CD4-positive, alpha-beta memory T cell (primary cell): ENCODE results near the gene HOXB5. TPM values are rescaled to one million over a fixed set of nuclear protein-coding genes. Genes with fewer than 3 reads are reported as not detected.

ENCODE experiments used
- CTCF ChIA-PET: fragments of 350-600 bp; sonication (Branson Sonifier 250); formaldehyde crosslinking; loops from one replicate; lab custom pipeline; 2021; ENCODE audit warnings: inconsistent platforms; ENCODE audit not compliant: partially characterized antibody; lab: Charles Lee
- POLR2A ChIA-PET: fragments of 350-600 bp; sonication (Branson Sonifier 250); formaldehyde crosslinking; loops from one replicate; lab custom pipeline; 2021; ENCODE audit not compliant: partially characterized antibody; lab: Charles Lee
- DNase-seq, 5 donors: peaks; one replicate each; pipeline versions ENCODE4 v3.0.0 to v3.0.0-alpha.2; 2020 to 2022; ENCODE audit warnings: mixed read lengths in 1 of 5
- H3K27ac ChIP-seq: one replicate; pipeline ENCODE4 v1.7.0; 2013; ENCODE audit warnings: low read depth, low read length
- H3K27me3 ChIP-seq: 2 replicates; pipeline ENCODE4 v1.7.0; 2013; ENCODE audit warnings: mild to moderate bottlenecking, low read length, moderate library complexity; ENCODE audit not compliant: insufficient read depth
- H3K36me3 ChIP-seq: 2 replicates; pipeline ENCODE4 v1.7.0; 2013; ENCODE audit warnings: mild to moderate bottlenecking, low read length, moderate library complexity; ENCODE audit not compliant: insufficient read depth
- H3K4me1 ChIP-seq: 2 replicates; pipeline ENCODE4 v1.7.0; 2013; ENCODE audit warnings: mild to moderate bottlenecking, low read length, moderate library complexity; ENCODE audit not compliant: insufficient read depth
- H3K4me3 ChIP-seq, 2 donors: one replicate each; pipeline ENCODE4 v1.7.0; 2013; ENCODE audit warnings: low read length in 2 of 2, mild to moderate bottlenecking in 1 of 2
- H3K9me3 ChIP-seq, 2 donors: one replicate each; pipeline ENCODE4 v1.7.0; 2013; ENCODE audit warnings: low read length in 2 of 2, control low read depth in 1 of 2; ENCODE audit not compliant: control insufficient read depth in 1 of 2
- H3K27ac Mint-ChIP-seq, 7 donors: one replicate each; pipeline ENCODE4 v1.8.0; 2020 to 2021; ENCODE audit warnings: mixed read lengths in 7 of 7, mild to moderate bottlenecking in 6 of 7, inconsistent platforms in 3 of 7, moderate library complexity in 3 of 7
- H3K27me3 Mint-ChIP-seq, 2 donors: one replicate each; pipeline ENCODE4 v1.8.0; 2020 to 2021; ENCODE audit warnings: mixed read lengths in 2 of 2
- H3K36me3 Mint-ChIP-seq, 2 donors: one replicate each; pipeline ENCODE4 v1.8.0; 2020 to 2021; ENCODE audit warnings: mixed read lengths in 2 of 2, inconsistent platforms in 1 of 2, mild to moderate bottlenecking in 1 of 2
- H3K4me1 Mint-ChIP-seq, 4 donors: one replicate each; pipeline ENCODE4 v1.8.0; 2020 to 2021; ENCODE audit warnings: mixed read lengths in 4 of 4, mild to moderate bottlenecking in 1 of 4
- H3K4me3 Mint-ChIP-seq, 8 donors: one replicate each; pipeline ENCODE4 v1.8.0; 2020 to 2021; ENCODE audit warnings: mixed read lengths in 8 of 8, mild to moderate bottlenecking in 7 of 8, moderate library complexity in 6 of 8, inconsistent platforms in 3 of 8
- H3K9me3 Mint-ChIP-seq, 8 donors: one replicate each; pipeline ENCODE4 v1.8.0; 2020 to 2021; ENCODE audit warnings: mixed read lengths in 8 of 8, mild to moderate bottlenecking in 5 of 8, inconsistent platforms in 3 of 8, moderate library complexity in 1 of 8
- intact Hi-C: fragments of 100-400 bp; cut with micrococcal nuclease; formaldehyde crosslinking; loops from one replicate; pipeline ENCODE4 v1.15.1; 2023
- polyA plus RNA-seq, 2 donors: library from polyadenylated mRNA; unstranded; fragments of 300-500 nt; fragmentation: Illumina TruSeq; gene quantifications; one replicate each; pipeline ENCODE4 v1.2.3, GENCODE V29; 2021
- total RNA-seq, 2 experiments: library from RNA; stranded (reverse); gene quantifications; one replicate each; pipeline ENCODE4 v1.2.3, GENCODE V29; 2021

The HOXB5 gene
- total and polyA plus RNA-seq, 4 experiments from 2014 or later, result not detected

GRCh38 chr17:48613862-48614694, 20.5 kb upstream of the HOXB5 start:
- Mint-ChIP-seq H3K27me3 (peaks cover 50 to 71% of the 10 kb centered on the region in 2 donors), H3K27ac (peak overlapping the region in 3 of 7 donors; percentile 41 to 82 (median 43)), H3K36me3 (peaks cover 0 to 6% of the 10 kb centered on the region in 2 donors), H3K9me3 (peaks cover 0 to 6% (median 0%) of the 10 kb centered on the region in 8 donors), H3K4me1 (peaks cover 33 to 77% (median 48%) of the 10 kb centered on the region in 4 donors), H3K4me3 (peak overlapping the region; percentile 41 to 92 (median 76))
- H3K4me1 ChIP-seq, result peaks cover 67% of the 10 kb centered on the region
- no peaks in the 10 kb centered on the region for H3K36me3 ChIP-seq
- H3K4me3 ChIP-seq, result peak overlapping the region in 1 of 2 donors; percentile 20
- POLR2A ChIA-PET, result interaction anchor here (0.7 to 1.3 kb wide), 7 partner anchors 9 to 593 kb away, joined by 3 to 6 read pairs (median 4); partner anchors contain the start of gene HOXB9
- CTCF ChIA-PET, result interaction anchor here (0.5 to 3.9 kb wide), 7 partner anchors 9 to 586 kb away, joined by 3 to 16 read pairs (median 5); partner anchors contain the start of genes HOXB5 and HOXB9
- H3K27ac ChIP-seq, result no peak overlapping the region
- H3K27me3 ChIP-seq, result peaks cover 77% of the 10 kb centered on the region
- DNase-seq, result peak in 2 of 5 donors; percentile 40 to 42
- no peaks in the 10 kb centered on the region for H3K9me3 ChIP-seq
- intact Hi-C loops, result no loop called here

DNA sequence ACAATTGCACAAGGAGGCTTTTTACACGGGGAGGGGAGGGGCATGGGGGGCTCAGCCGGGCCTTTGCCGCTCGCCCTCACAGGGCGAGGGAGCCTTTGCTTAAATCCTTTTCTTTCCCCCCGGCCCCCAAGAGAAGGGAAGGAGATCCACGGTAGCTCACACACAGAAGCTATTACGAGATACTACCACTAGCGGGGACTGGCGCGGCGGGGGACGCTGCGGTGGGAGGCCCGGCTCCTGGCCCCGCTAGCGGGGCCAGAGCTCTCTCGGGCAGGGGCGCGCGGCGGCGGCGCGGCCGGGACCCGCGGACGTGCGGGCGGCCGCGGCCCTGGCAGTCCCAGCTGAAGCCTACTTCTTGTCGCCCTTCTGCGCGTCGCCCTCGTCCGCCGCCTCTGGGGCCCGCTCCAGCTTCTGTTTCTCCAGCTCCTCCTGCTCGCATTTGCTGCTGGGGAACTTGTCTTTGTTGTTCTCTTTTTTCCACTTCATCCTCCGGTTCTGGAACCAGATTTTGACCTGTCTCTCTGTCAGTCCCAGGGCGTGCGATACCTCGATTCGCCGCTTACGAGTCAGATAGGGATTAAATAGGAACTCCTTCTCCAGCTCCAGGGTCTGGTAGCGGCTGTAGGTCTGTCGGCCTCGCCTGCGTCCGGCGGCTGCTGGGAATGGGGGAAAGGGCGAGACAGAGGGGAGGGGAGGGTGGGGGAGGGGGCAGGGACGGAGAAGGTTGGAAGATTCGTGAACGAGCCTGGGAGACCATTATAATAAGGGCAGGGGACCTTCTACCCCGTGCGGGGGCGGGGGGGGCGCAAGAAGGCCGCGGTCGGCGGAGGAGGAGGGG, 19.5 kb upstream of the HOXB5 start:
- ChIA-PET POLR2A (interaction anchor here (0.7 to 1.2 kb wide), 5 partner anchors 11 to 592 kb away, joined by 3 to 5 read pairs (median 3); no protein-coding TSS in a partner anchor), CTCF (interaction anchor here (0.6 to 3.9 kb wide), 13 partner anchors 10 to 588 kb away, joined by 3 to 16 read pairs (median 4); no protein-coding TSS in a partner anchor)
- Histone ChIP-seq H3K27me3 (peaks cover 71% of the 10 kb centered on the region), H3K4me1 (peaks cover 58% of the 10 kb centered on the region), H3K9me3 (no peaks in the 10 kb centered on the region), H3K27ac (no peak overlapping the region), H3K36me3 (no peaks in the 10 kb centered on the region), H3K4me3 (peak overlapping the region; percentile 23 to 33)
- Mint-ChIP-seq H3K27me3 (peaks cover 42 to 69% of the 10 kb centered on the region in 2 donors), H3K36me3 (peaks cover 0 to 6% of the 10 kb centered on the region in 2 donors), H3K9me3 (peaks cover 0 to 6% (median 0%) of the 10 kb centered on the region in 8 donors), H3K4me1 (peaks cover 27 to 67% (median 40%) of the 10 kb centered on the region in 4 donors), H3K4me3 (peak overlapping the region; percentile 79 to 93 (median 84)), H3K27ac (peak overlapping the region in 3 of 7 donors; percentile 6 to 85 (median 43))
- peak in 4 of 5 donors; percentile 56 to 64 (median 57) for DNase-seq
- intact Hi-C loops, result no loop called here

GRCh38 chr17:48612456-48612853, 18.9 kb upstream of the HOXB5 start:
- peak overlapping the region; percentile 76 to 93 (median 82) for H3K4me3 Mint-ChIP-seq
- POLR2A ChIA-PET, result interaction anchor here (0.7 to 1.2 kb wide), 4 partner anchors 11 to 273 kb away, joined by 3 to 5 read pairs (median 4); no protein-coding TSS in a partner anchor
- H3K27ac Mint-ChIP-seq, result peak overlapping the region in 5 of 7 donors; percentile 1 to 85 (median 37)
- peaks cover 0 to 6% of the 10 kb centered on the region in 2 donors for H3K36me3 Mint-ChIP-seq
- intact Hi-C loops, result no loop called here
- Histone ChIP-seq H3K9me3 (no peaks in the 10 kb centered on the region), H3K36me3 (no peaks in the 10 kb centered on the region), H3K27me3 (peaks cover 65% of the 10 kb centered on the region), H3K4me1 (peaks cover 52% of the 10 kb centered on the region), H3K27ac (no peak overlapping the region), H3K4me3 (peak overlapping the region; percentile 23 to 33)
- H3K27me3 Mint-ChIP-seq, result peaks cover 42 to 70% of the 10 kb centered on the region in 2 donors
- H3K9me3 Mint-ChIP-seq, result peaks cover 0 to 6% (median 0%) of the 10 kb centered on the region in 8 donors
- CTCF ChIA-PET, result interaction anchor here (0.6 to 3.9 kb wide), 13 partner anchors 10 to 587 kb away, joined by 3 to 16 read pairs (median 4); no protein-coding TSS in a partner anchor
- H3K4me1 Mint-ChIP-seq, result peaks cover 27 to 64% (median 39%) of the 10 kb centered on the region in 4 donors
- DNase-seq, result peak in 1 of 5 donors; percentile 17

GRCh38 chr17:48611681-48612455, 18.3 kb upstream of the HOXB5 start:
- peaks cover 51% of the 10 kb centered on the region for H3K4me1 ChIP-seq
- Mint-ChIP-seq H3K4me3 (peak overlapping the region; percentile 86 to 93 (median 90)), H3K36me3 (peaks cover 0 to 6% of the 10 kb centered on the region in 2 donors), H3K27ac (peak overlapping the region in 3 of 7 donors; percentile 42 to 69 (median 47)), H3K9me3 (peaks cover 0 to 6% (median 0%) of the 10 kb centered on the region in 8 donors), H3K4me1 (peaks cover 23 to 58% (median 35%) of the 10 kb centered on the region in 4 donors), H3K27me3 (peaks cover 40 to 69% of the 10 kb centered on the region in 2 donors)
- no peaks in the 10 kb centered on the region for H3K36me3 ChIP-seq
- no peak for DNase-seq
- H3K9me3 ChIP-seq, result no peaks in the 10 kb centered on the region
- peak overlapping the region in 1 of 2 donors; percentile 64 for H3K4me3 ChIP-seq
- peaks cover 59% of the 10 kb centered on the region for H3K27me3 ChIP-seq
- no peak overlapping the region for H3K27ac ChIP-seq
- ChIA-PET POLR2A (no interaction called here), CTCF (no interaction called here)
- intact Hi-C loops, result loop anchor here (2.0 kb wide), 1 partner anchor 13 kb away; no protein-coding TSS in a partner anchor

GRCh38 chr17:48611213-48611612, 17.6 kb upstream of the HOXB5 start:
- peak overlapping the region in 5 of 7 donors; percentile 13 to 93 (median 69) for H3K27ac Mint-ChIP-seq
- peaks cover 51% of the 10 kb centered on the region for H3K4me1 ChIP-seq
- H3K9me3 ChIP-seq, result no peaks in the 10 kb centered on the region
- no peaks in the 10 kb centered on the region for H3K36me3 ChIP-seq
- no peak for DNase-seq
- CTCF ChIA-PET, result no interaction called here
- H3K4me1 Mint-ChIP-seq, result peaks cover 23 to 55% (median 34%) of the 10 kb centered on the region in 4 donors
- H3K4me3 Mint-ChIP-seq, result peak overlapping the region; percentile 86 to 93 (median 90)
- H3K27ac ChIP-seq, result no peak overlapping the region
- peaks cover 0 to 6% (median 0%) of the 10 kb centered on the region in 8 donors for H3K9me3 Mint-ChIP-seq
- POLR2A ChIA-PET, result no interaction called here
- intact Hi-C loops, result loop anchor here (2.0 kb wide), 1 partner anchor 14 kb away; no protein-coding TSS in a partner anchor
- peaks cover 0 to 6% of the 10 kb centered on the region in 2 donors for H3K36me3 Mint-ChIP-seq
- peaks cover 39 to 69% of the 10 kb centered on the region in 2 donors for H3K27me3 Mint-ChIP-seq
- peak overlapping the region; percentile 64 to 76 for H3K4me3 ChIP-seq
- H3K27me3 ChIP-seq, result peaks cover 53% of the 10 kb centered on the region
